Measurements from ENCODE around the gene SLC28A2. TPM values are rescaled to one million over a fixed set of nuclear protein-coding genes. Genes with fewer than 3 reads are reported as not detected.
"Not testable (repeated sequence)": the region's sequence is repeated elsewhere in the genome, so short reads cannot be mapped to it uniquely, and the experiment has no call there.

SLC28A2 gene
- total RNA-seq, 1 donor from 2014 or later = not detected

DNA sequence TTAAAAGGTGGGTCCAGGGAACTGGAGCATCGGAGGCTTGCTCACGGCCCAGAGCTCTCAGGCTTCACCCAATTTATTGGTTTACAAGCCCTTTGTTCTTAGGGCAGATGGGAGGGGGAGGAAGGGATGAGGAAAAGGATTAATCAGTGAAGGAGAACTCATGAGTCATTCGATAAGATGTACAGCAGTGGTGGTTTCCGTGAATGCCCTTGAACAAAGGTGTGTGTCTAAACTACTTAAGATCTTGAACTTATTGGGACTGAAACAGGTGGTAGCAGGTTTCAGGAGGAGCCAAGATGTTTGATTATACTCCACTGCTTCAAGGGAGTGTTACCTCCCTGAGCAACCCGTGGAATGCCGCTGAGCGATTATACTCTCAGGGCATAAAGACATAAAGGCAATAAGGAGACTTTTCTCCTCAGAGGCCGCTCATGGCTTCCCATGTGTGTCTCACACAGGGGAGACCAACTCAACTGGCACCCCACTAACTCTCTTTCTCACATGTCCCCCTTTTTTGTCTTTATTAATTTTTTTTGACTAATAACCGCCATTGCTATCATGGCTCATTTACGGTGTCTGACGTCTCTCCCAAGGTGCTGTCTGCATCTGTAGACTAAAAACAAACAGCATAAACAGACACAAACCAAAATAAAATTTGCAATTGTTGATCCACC lies 17.3 kb upstream of the SLC28A2 start:
- Mint-ChIP-seq H3K27ac (no peak overlapping the region), H3K9me3 (peaks cover 30% of the 10 kb centered on the region), H3K4me1 (ENCODE audit: low read depth) (no peaks in the 10 kb centered on the region), H3K27me3 (ENCODE audit: low read depth) (peaks cover 7% of the 10 kb centered on the region), H3K4me3 (ENCODE audit: low read depth) (no peak overlapping the region), H3K36me3 (ENCODE audit: low read depth) (no peaks in the 10 kb centered on the region)
- no peak for DNase-seq (ENCODE audit: low spot score)
- intact Hi-C loops (cut with micrococcal nuclease) = no loop called here

DNA sequence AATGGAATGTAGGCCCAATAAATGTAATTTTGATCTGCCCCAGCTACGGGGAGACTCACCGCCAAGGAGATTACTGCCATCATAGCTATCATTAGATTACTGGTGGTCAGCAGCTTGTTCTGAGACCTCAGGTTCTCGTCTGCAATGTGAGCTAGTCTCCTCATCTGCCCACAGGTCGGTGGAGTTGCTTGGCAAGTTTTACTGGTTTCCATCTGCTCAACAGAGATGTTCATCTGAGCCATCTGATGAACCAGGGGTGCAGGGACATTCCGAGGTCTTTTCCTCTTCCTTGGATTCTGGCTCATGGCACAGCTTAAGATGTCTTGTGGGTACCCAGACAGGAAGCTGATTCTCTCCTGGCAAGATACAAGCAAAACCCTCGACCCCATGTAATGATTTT lies 15.2 kb upstream of the SLC28A2 start:
- DNase-seq (ENCODE audit: low spot score); H3K4me3 Mint-ChIP-seq (ENCODE audit: low read depth); H3K36me3 Mint-ChIP-seq (ENCODE audit: low read depth); H3K4me1 Mint-ChIP-seq (ENCODE audit: low read depth); intact Hi-C loops (cut with micrococcal nuclease); H3K27me3 Mint-ChIP-seq (ENCODE audit: low read depth); H3K27ac Mint-ChIP-seq: not testable (repeated sequence)
- peaks cover 50% of the 10 kb centered on the region for H3K9me3 Mint-ChIP-seq

DNA sequence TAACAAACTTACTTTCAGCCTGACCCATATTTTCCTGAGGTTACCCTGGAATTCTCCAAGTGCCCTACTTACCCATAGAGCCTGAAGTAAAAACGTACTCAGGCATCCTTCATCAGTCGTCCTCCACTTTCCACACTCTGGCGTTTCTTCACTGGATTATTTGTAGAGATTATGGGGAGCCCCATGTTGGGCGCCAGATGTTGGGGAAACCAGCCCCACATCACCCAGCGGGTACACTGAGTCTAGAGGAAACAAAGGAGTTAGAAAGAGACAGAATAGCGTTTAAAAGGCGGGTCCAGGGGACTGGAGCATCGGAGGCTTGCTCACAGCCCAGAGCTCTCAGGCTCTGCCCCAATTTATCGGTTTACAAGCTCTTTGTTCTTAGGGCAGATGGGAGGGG lies 9.7 kb upstream of the SLC28A2 start:
- H3K4me1 Mint-ChIP-seq (ENCODE audit: low read depth) = no peaks in the 10 kb centered on the region
- no peak for DNase-seq (ENCODE audit: low spot score)
- no peak overlapping the region for H3K27ac Mint-ChIP-seq
- intact Hi-C loops (cut with micrococcal nuclease) = no loop called here
- H3K36me3 Mint-ChIP-seq (ENCODE audit: low read depth) = peaks cover 2% of the 10 kb centered on the region
- H3K9me3 Mint-ChIP-seq = peaks cover 64% of the 10 kb centered on the region
- no peak overlapping the region for H3K4me3 Mint-ChIP-seq (ENCODE audit: low read depth)
- H3K27me3 Mint-ChIP-seq (ENCODE audit: low read depth) = no peaks in the 10 kb centered on the region

DNA sequence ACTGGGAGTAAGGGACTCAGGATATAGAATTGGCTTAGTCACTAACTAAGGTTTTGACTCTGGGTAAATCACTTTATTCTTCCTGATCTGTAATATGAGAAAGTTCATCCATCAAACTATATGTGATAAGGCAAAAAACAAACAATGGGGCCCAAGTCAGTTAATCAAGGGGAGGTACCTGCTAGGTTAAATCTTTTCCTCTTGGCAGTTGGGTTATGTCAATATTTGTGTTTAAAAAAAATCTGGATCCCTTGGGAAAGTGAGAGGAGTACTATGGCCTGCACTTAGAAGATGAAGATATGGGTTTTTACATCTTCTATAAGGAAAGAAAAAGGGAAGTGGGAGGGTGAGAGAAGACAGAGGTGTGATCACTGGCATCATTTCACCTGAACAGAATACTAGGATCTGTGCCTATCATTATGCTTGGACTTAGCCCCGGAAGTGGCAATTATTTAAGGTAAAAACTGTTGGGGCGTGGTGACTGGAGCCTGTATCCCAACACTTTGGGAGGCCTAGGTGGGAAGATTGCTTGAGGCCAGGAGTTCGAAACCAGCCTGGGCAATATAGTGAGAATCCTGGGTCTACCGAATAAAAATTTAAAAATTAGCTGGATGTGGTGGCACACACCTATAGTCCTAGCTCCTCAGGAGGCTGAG lies 2.8 kb upstream of the SLC28A2 start:
- Mint-ChIP-seq H3K4me3 (ENCODE audit: low read depth) (no peak overlapping the region), H3K27ac (no peak overlapping the region), H3K9me3 (peaks cover 9% of the 10 kb centered on the region), H3K27me3 (ENCODE audit: low read depth) (no peaks in the 10 kb centered on the region), H3K4me1 (ENCODE audit: low read depth) (no peaks in the 10 kb centered on the region), H3K36me3 (ENCODE audit: low read depth) (no peaks in the 10 kb centered on the region)
- DNase-seq (ENCODE audit: low spot score) = no peak
- intact Hi-C loops (cut with micrococcal nuclease) = no loop called here

DNA sequence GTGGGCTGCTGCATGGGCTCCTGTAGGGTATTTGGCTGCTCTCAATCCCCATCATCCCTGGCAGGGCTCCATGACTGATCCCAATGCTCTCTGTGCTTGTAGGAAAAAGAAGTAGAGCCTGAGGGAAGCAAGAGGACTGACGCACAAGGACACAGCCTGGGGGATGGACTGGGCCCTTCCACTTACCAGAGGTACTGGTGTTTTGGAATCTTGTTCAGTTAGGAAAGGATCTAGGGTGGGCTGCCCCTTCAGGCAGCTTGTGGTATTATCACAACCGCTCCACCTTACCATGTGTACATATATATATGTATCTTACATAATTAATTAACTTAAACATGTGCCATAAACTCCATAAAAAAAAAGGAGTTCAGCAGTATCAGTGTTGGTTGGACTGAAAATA lies 1.3 kb downstream of the SLC28A2 start:
- Mint-ChIP-seq H3K9me3 (no peaks in the 10 kb centered on the region), H3K4me3 (ENCODE audit: low read depth) (no peak overlapping the region), H3K4me1 (ENCODE audit: low read depth) (no peaks in the 10 kb centered on the region), H3K36me3 (ENCODE audit: low read depth) (no peaks in the 10 kb centered on the region), H3K27ac (no peak overlapping the region), H3K27me3 (ENCODE audit: low read depth) (peaks cover 1% of the 10 kb centered on the region)
- DNase-seq (ENCODE audit: low spot score) = no peak
- intact Hi-C loops (cut with micrococcal nuclease) = no loop called here

DNA sequence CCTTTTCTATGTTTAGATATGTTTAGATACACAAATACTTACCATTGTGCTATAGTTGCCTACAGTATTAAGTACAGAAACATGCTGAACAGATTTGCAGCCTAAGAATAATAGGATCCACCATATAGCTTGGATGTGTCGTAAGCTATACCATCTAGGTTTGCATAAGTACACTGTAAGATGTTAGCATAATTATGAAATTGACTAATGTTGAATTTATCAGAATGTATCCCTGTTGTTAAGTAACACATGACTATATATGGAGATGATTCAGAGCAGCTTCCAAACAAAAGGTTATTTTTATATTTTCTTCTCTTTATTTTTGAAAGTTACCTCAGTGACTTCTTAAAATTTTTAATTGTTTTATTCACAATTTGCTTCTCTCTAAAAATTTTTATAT lies 2.4 kb downstream of the SLC28A2 start:
- Mint-ChIP-seq H3K9me3 (no peaks in the 10 kb centered on the region), H3K27me3 (ENCODE audit: low read depth) (peaks cover 1% of the 10 kb centered on the region), H3K27ac (no peak overlapping the region), H3K4me1 (ENCODE audit: low read depth) (no peaks in the 10 kb centered on the region), H3K36me3 (ENCODE audit: low read depth) (no peaks in the 10 kb centered on the region), H3K4me3 (ENCODE audit: low read depth) (no peak overlapping the region)
- intact Hi-C loops (cut with micrococcal nuclease) = no loop called here
- DNase-seq (ENCODE audit: low spot score) = no peak

DNA sequence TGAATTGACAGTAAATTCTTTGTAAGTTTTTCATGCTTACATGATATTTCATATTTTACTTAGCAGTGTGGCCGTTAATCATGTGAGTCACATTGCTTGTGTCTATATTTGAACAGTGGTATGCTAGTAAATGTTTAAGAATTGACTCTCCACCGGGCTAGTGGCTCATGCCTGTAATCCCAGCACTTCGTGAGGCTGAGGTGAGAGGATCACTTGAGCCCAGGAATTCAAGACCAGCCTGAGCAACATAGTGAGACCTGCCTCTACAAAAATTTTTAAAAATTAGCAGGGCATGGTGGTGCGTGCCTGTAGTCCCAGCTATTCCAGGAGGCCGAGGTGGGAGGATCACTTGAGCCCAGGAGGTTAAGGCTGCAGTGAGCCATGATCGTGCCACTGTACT lies 2.8 kb downstream of the SLC28A2 start:
- H3K36me3 Mint-ChIP-seq (ENCODE audit: low read depth); intact Hi-C loops (cut with micrococcal nuclease); H3K27me3 Mint-ChIP-seq (ENCODE audit: low read depth); H3K4me3 Mint-ChIP-seq (ENCODE audit: low read depth); DNase-seq (ENCODE audit: low spot score); H3K9me3 Mint-ChIP-seq; H3K27ac Mint-ChIP-seq; H3K4me1 Mint-ChIP-seq (ENCODE audit: low read depth): not testable (repeated sequence)

DNA sequence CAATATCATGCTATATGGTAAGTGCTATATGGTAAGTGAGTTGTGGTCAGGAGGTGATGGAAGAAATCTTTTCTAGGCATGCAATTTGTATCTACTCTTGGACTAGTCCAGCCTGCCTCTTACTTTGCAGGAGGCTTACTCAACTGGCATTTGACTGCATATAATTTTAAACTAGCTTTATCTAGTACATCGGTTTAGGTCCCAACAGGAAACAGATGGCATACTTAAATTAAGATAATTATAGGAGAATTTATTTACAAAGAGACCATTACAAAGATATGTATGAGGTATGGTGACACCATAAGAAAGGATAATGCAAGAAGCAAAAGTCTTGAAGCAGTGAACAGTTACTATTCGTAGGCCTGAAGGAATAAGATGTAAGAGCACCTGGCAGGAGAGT lies 7.8 kb downstream of the SLC28A2 start:
- H3K27me3 Mint-ChIP-seq (ENCODE audit: low read depth) = peaks cover 10% of the 10 kb centered on the region
- DNase-seq (ENCODE audit: low spot score) = no peak
- no peak overlapping the region for H3K4me3 Mint-ChIP-seq (ENCODE audit: low read depth)
- no peaks in the 10 kb centered on the region for H3K9me3 Mint-ChIP-seq
- intact Hi-C loops (cut with micrococcal nuclease) = no loop called here
- no peaks in the 10 kb centered on the region for H3K4me1 Mint-ChIP-seq (ENCODE audit: low read depth)
- H3K27ac Mint-ChIP-seq = no peak overlapping the region
- no peaks in the 10 kb centered on the region for H3K36me3 Mint-ChIP-seq (ENCODE audit: low read depth)

DNA sequence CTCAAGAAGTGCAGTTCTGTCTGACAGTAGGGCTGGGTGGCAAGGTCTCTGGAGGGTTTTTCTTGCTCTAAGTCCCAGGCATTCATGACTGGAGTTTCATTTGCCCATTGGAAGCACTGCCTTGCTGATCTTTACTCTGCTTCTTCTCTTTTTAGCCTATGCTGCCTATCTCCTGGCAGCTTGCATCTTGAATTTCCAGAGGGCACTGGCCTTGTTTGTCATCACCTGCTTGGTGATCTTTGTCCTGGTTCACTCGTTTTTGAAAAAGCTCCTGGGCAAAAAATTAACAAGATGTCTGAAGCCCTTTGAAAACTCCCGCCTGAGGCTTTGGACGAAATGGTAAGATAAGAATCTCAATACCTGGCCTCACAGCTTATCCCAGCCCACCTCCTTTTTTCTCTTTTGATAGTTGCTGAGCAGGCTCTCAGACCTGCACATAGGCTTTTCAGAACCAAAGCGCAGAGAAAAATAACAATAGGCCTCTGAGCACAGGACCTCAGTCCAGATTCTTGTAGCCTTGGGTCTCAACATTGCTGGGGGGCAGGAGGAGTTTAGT lies 10.9 kb downstream of the SLC28A2 start:
- intact Hi-C loops (cut with micrococcal nuclease) = no loop called here
- no peaks in the 10 kb centered on the region for H3K9me3 Mint-ChIP-seq
- no peaks in the 10 kb centered on the region for H3K4me1 Mint-ChIP-seq (ENCODE audit: low read depth)
- H3K27me3 Mint-ChIP-seq (ENCODE audit: low read depth) = peaks cover 9% of the 10 kb centered on the region
- no peak for DNase-seq (ENCODE audit: low spot score)
- H3K4me3 Mint-ChIP-seq (ENCODE audit: low read depth) = no peak overlapping the region
- H3K36me3 Mint-ChIP-seq (ENCODE audit: low read depth) = no peaks in the 10 kb centered on the region
- no peak overlapping the region for H3K27ac Mint-ChIP-seq

DNA sequence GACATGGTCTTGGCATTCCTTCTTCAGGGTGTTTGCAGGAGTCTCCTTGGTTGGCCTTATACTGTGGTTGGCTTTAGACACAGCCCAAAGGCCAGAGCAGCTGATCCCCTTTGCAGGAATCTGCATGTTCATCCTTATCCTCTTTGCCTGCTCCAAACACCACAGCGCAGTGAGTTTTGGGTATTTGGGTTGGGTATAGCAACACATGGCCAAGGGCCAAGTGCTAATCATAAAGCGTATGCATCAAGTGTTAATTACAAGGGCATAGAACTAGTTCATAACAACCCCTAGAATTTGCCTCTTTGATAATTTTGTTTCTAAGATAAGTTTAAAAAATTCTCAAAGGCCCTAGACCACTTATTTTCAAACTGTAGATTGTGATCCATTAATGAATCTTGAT lies 11.8 kb downstream of the SLC28A2 start:
- H3K27me3 Mint-ChIP-seq (ENCODE audit: low read depth) = peaks cover 9% of the 10 kb centered on the region
- no peaks in the 10 kb centered on the region for H3K36me3 Mint-ChIP-seq (ENCODE audit: low read depth)
- no peaks in the 10 kb centered on the region for H3K9me3 Mint-ChIP-seq
- intact Hi-C loops (cut with micrococcal nuclease) = no loop called here
- no peak overlapping the region for H3K4me3 Mint-ChIP-seq (ENCODE audit: low read depth)
- DNase-seq (ENCODE audit: low spot score) = no peak
- no peaks in the 10 kb centered on the region for H3K4me1 Mint-ChIP-seq (ENCODE audit: low read depth)
- no peak overlapping the region for H3K27ac Mint-ChIP-seq

DNA sequence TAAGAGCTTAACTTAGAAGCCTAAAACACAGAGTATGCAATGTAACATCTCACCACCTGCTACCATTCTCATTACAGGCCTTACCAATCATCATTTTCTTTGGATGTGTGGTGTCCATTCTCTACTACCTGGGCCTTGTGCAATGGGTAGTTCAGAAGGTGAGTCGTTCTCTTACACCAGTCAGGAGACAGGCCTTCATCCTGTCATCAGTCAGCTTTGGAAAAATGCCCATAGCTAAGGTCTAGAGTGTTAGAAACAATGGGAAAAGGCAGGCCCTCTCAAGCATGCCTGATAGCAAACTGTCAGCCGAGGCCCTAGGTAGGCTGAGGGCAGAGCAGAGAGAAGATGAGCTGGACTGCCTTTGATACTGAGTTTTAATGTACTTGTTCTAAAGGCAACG lies 13.5 kb downstream of the SLC28A2 start:
- H3K4me1 Mint-ChIP-seq (ENCODE audit: low read depth) = no peaks in the 10 kb centered on the region

DNA sequence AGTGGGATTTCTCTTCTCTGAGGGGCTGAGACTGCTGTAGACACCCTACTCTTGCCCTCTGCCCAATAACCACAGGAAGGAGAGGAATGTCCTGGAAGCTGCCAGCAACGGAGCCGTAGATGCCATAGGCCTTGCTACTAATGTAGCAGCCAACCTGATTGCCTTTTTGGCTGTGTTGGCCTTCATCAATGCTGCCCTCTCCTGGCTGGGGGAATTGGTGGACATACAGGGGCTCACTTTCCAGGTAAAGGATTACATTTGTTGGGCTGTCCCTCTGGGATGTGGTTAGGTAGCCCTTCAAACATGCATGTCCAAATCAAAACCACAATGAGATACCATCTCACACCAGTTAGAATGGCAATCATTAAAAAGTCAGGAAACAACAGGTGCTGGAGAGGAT lies 16.1 kb downstream of the SLC28A2 start:
- Mint-ChIP-seq H3K4me3 (ENCODE audit: low read depth) (no peak overlapping the region), H3K9me3 (no peaks in the 10 kb centered on the region), H3K27ac (no peak overlapping the region), H3K36me3 (ENCODE audit: low read depth) (no peaks in the 10 kb centered on the region), H3K4me1 (ENCODE audit: low read depth) (no peaks in the 10 kb centered on the region), H3K27me3 (ENCODE audit: low read depth) (no peaks in the 10 kb centered on the region)
- DNase-seq (ENCODE audit: low spot score) = no peak
- intact Hi-C loops (cut with micrococcal nuclease) = no loop called here

More for the DNA sequence above, 13.5 kb downstream of the SLC28A2 start:
- Mint-ChIP-seq H3K27me3 (ENCODE audit: low read depth) (peaks cover 6% of the 10 kb centered on the region), H3K27ac (no peak overlapping the region), H3K9me3 (no peaks in the 10 kb centered on the region), H3K4me3 (ENCODE audit: low read depth) (no peak overlapping the region), H3K36me3 (ENCODE audit: low read depth) (no peaks in the 10 kb centered on the region)
- DNase-seq (ENCODE audit: low spot score) = no peak
- intact Hi-C loops (cut with micrococcal nuclease) = no loop called here

DNA sequence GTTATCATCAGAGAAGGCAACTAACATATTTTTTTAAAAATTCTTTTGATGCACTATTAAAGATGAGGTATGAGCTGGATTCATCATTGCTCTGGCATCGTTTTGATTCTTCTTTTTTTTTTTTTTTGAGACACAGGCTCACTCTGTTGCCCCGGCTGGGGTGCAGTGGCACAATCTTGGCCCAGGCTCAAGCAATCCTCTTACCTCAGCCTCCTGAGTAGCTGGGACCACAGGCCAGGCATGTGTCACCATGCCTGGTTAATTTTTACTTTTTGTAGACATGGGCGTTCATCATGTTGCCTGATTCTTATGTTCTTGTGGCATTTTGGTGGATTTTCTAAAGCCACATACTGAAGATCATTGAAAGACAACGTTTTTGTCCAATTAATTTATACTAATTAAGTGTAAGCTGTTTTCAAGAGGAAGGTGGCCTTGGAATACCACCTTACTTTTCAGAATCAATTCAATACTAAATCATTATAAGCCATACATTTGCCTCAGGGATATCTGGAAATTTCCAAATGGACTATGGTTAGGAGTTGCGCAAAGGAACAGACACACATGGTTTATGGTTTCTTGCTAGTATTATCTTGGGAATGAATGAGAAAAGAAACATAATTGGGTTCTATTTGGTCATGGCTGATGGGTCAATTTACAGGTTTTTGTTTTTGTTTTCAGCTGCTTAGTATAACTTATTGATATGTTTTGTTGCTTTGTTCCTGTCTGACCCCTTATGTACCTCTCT lies 22.8 kb downstream of the SLC28A2 start:
- DNase-seq (ENCODE audit: low spot score) = no peak
- H3K4me1 Mint-ChIP-seq (ENCODE audit: low read depth) = peaks cover 9% of the 10 kb centered on the region
- H3K9me3 Mint-ChIP-seq = no peaks in the 10 kb centered on the region
- no peak overlapping the region for H3K27ac Mint-ChIP-seq
- H3K27me3 Mint-ChIP-seq (ENCODE audit: low read depth) = peaks cover 3% of the 10 kb centered on the region
- intact Hi-C loops (cut with micrococcal nuclease) = no loop called here
- no peak overlapping the region for H3K4me3 Mint-ChIP-seq (ENCODE audit: low read depth)
- H3K36me3 Mint-ChIP-seq (ENCODE audit: low read depth) = no peaks in the 10 kb centered on the region
